ENCODE results near the gene AKR1C1. TPM values are rescaled to one million over a fixed set of nuclear protein-coding genes. Genes with fewer than 3 reads are reported as not detected.

The AKR1C1 gene
- total and polyA plus RNA-seq, 2 of the 13 experiments (the other 11 are each of a cell fraction or from before 2014, with no cell fraction given): 948 to 2,238 TPM

GRCh38 chr10:4981722-4982471 is 18.7 kb downstream of the AKR1C1 start:
- DNase-seq (ENCODE audit: low spot score) (peak; percentile 79), ATAC-seq (peak; percentile 38), FAIRE-seq (peak; percentile 26)
- Histone ChIP-seq H3K79me2 (ENCODE audit: insufficient read depth, low read length) (no peaks in the 10 kb centered on the region), H3K27me3 (ENCODE audit: control insufficient read depth in 1 of 2, insufficient read depth in 2 of 2, low read length in 2 of 2) (no peaks in the 10 kb centered on the region), H3K27ac (ENCODE audit: extremely low read length, insufficient read depth, low read length) (peak overlapping the region; percentile 52), H3K4me1 (ENCODE audit: insufficient read depth, low read length) (peaks cover 15% of the 10 kb centered on the region), H3K9me3 (ENCODE audit: low read length) (no peaks in the 10 kb centered on the region), H3K36me3 (replicated peaks in 1 of 2; ENCODE audit: control insufficient read depth in 1 of 2, insufficient read depth in 2 of 2, low read length in 2 of 2) (peaks cover 0 to 10% of the 10 kb centered on the region in 2 experiments; a peak in 4 of 5 replicates), H4K20me1 (ENCODE audit: insufficient read depth, low read length) (no peaks in the 10 kb centered on the region), H2AFZ (ENCODE audit: low read length) (no peak overlapping the region), H3K4me3 (replicated peaks in 1 of 3; ENCODE audit: insufficient read depth in 1 of 3, low read depth in 2 of 3, low read length in 3 of 3) (no peak overlapping the region), H3K4me2 (ENCODE audit: low read depth, low read length) (peak overlapping the region; percentile 28; the same call in 1 of the 2 replicates), H3K9ac (ENCODE audit: insufficient read depth, low read depth, low read length) (no peak overlapping the region; the same call in 1 of the 2 replicates)
- 49% methylated on average over 10 of the region's 14 CpGs for WGBS (ENCODE audit: low lambda C conversion rate)
- in situ Hi-C loops (cut with HindIII; ENCODE audit: extremely low pct_ligation_motif_present, low pct_unique_long_range_greater_than_20kb) (loop anchor here (5.0 to 10.0 kb wide), 2 partner anchors 135 to 403 kb away; no protein-coding TSS in a partner anchor), intact Hi-C loops (cut with micrococcal nuclease; ENCODE audit: unreplicated experiment) (loop anchor here (1.0 to 10.0 kb wide), 2 partner anchors 133 to 453 kb away; no protein-coding TSS in a partner anchor)
- no TSS peak for BruUV-seq (replicated peaks)
- POLR2A ChIA-PET: interaction anchor here (0.6 to 2.2 kb wide), 7 partner anchors 19 to 319 kb away, joined by 3 to 26 read pairs (median 4); partner anchors contain the start of gene AKR1C1
- CTCF ChIA-PET (ENCODE audit: low intra/inter-chr PET ratio, low total read pairs): interaction anchor here (0.6 to 6.0 kb wide), 4 partner anchors 71 to 312 kb away, joined by 3 to 89 read pairs (median 6); no protein-coding TSS in a partner anchor
- TF ChIP-seq TMF1 (CRISPR knock-in tag; IDR thresholded peaks at IDR 0.05; ENCODE audit: low read depth) (peak; percentile 36; the same call in 1 of the 2 replicates), AFF4 (CRISPR knock-in tag; IDR thresholded peaks at IDR 0.05) (peak; percentile 96), JUND (CRISPR knock-in tag; IDR thresholded peaks at IDR 0.05) (0 out of 2 replicates have a peak, but pooled peaks have one; percentile 16), IKZF4 (CRISPR knock-in tag; IDR thresholded peaks at IDR 0.05; ENCODE audit: borderline replicate concordance, low read depth, not compliant biosample characterization) (no peak), ZNF619 (CRISPR knock-in tag; IDR thresholded peaks at IDR 0.05) (peak; percentile 79; the same call in 1 of the 2 replicates), ZNF570 (CRISPR knock-in tag; IDR thresholded peaks at IDR 0.05; ENCODE audit: borderline replicate concordance) (no peak), CBX5 (CRISPR knock-in tag; IDR thresholded peaks at IDR 0.05; ENCODE audit: borderline replicate concordance) (peak; percentile 89), ZBTB4 (CRISPR knock-in tag; IDR thresholded peaks at IDR 0.05; ENCODE audit: borderline replicate concordance) (peak; percentile 63; the same call in 1 of the 2 replicates), ZNF841 (CRISPR knock-in tag; IDR thresholded peaks at IDR 0.05; ENCODE audit: borderline replicate concordance) (no peak), SALL2 (CRISPR knock-in tag; IDR thresholded peaks at IDR 0.05) (peak; percentile 67; the same call in 1 of the 2 replicates), TEAD2 (CRISPR knock-in tag; IDR thresholded peaks at IDR 0.05) (peak; percentile 57; the same call in 1 of the 2 replicates), ZNF230 (CRISPR knock-in tag; IDR thresholded peaks at IDR 0.05) (0 out of 2 replicates have a peak, but pooled peaks have one; percentile 28), STAG1 (CRISPR knock-in tag; IDR thresholded peaks at IDR 0.05) (peak; percentile 81), LCORL (IDR thresholded peaks at IDR 0.05) (no peak), LCORL (CRISPR knock-in tag; IDR thresholded peaks at IDR 0.05) (peak; percentile 52), ZNF761 (CRISPR knock-in tag; conservative IDR thresholded peaks at IDR 0.05) (no peak), ISL2 (CRISPR knock-in tag; IDR thresholded peaks at IDR 0.05) (0 out of 2 replicates have a peak, but pooled peaks have one; percentile 60)

Measured in HepG2 (cell line).